ENCODE data around the gene ABI3. TPM values are rescaled to one million over a fixed set of nuclear protein-coding genes. Genes with fewer than 3 reads are reported as not detected.

Gene ABI3
- total RNA-seq, 1 experiment from 2014 or later, result not detected

DNA sequence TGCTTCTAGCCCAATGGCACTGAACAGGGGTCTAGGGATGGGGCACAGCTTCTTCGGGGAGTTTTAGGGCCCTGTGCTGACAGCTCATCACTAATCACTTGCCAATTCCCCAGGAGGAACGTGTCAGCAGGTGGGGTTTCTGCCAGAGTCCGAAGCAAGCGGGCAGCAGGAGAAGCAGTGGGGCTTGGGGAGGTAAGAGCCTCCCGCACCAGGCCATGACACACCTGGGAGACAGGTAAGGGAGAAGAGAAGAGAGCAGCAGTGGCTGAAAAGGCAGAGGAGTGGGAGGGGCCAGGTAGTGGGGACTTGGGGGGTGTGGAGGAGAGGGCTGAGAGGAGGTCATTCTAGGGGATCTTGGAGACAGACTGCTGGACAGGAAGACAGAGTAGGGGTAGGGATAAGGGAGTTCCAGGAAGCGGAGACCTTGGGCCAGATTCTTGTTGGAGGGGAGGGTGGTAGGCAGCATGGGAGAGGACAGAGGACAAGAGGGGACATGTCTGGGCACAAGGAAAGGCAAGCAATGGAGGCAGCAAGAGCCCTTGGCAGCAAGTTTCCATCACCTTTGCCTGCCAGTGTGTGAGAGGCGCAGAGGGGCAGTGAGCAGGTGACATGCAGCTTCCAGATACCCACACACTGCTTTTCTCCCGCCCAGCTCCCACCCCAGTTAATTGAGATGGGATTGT is 15.2 kb downstream of the ABI3 start:
- POLR2A ChIA-PET, result interaction anchor here (0.6 kb wide), 1 partner anchor 39 kb away, joined by 6 read pairs; no protein-coding TSS in a partner anchor

DNA sequence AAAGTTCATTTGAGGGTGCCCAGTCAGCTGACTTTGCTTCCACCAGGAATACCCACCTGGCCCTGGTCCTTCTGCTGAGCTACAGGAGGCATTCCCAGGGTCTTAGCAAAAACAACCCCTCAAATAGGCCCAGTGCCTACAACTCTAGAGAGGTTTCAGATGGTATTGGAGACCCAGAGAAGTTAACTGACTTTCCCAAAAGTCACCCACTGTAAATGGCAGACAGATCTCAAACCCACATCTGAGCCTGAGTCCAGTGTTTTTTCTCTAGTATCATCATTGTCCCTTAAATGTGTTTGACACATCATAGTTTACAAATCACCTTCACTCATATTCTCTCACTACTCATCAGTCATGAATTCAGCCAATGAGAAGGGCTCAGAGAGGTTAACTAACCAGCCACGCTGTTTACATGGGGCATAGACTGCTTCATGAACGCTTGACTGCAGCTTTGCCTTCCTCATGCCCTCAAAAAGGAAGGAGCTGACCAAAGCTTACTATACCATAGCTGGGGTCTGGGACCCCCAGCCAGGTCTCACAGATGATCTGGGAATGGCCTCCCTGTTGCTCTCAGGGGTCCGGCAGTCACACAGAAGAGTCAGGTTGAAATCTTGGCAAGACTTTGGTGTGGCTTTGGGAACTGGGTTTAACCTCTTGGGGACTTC is 16.4 kb downstream of the ABI3 start:
- H3K4me3 ChIP-seq (ENCODE audit: low read depth in 2 of 2, low read length in 2 of 2), result no peak overlapping the region
- H3K27me3 ChIP-seq (ENCODE audit: control insufficient read depth, insufficient read depth, low read length), result peaks cover 5% of the 10 kb centered on the region; the same call in 1 of the 2 replicates
- ChIA-PET CTCF (interaction anchor here (1.1 kb wide), 1 partner anchor 12 kb away, joined by 3 read pairs; no protein-coding TSS in a partner anchor), POLR2A (no interaction called here)
- intact Hi-C loops (cut with micrococcal nuclease; ENCODE audit: unreplicated experiment) (loop anchor here (2.0 to 10.0 kb wide), 2 partner anchors 46 to 172 kb away; no protein-coding TSS in a partner anchor), in situ Hi-C loops (cut with HindIII; ENCODE audit: low pct_unique_long_range_greater_than_20kb, low sequenced_read_pairs) (no loop called here)
- no TSS peak for BruUV-seq (replicated peaks)
- no peaks in the 10 kb centered on the region for H3K9me3 ChIP-seq (ENCODE audit: control insufficient read depth, insufficient read depth, low read depth, low read length)
- ATAC-seq, result no peak
- TF ChIP-seq POLR2AphosphoS5 (IDR thresholded peaks at IDR 0.05; ENCODE audit: low read depth, low read length) (no peak), TCF7L2 (IDR thresholded peaks at IDR 0.05; ENCODE audit: low read depth, low read length) (no peak), SIN3A (IDR thresholded peaks at IDR 0.05; ENCODE audit: borderline replicate concordance, insufficient read depth, low read depth, low read length) (no peak)
- TF ChIP-seq, protein P1, sequence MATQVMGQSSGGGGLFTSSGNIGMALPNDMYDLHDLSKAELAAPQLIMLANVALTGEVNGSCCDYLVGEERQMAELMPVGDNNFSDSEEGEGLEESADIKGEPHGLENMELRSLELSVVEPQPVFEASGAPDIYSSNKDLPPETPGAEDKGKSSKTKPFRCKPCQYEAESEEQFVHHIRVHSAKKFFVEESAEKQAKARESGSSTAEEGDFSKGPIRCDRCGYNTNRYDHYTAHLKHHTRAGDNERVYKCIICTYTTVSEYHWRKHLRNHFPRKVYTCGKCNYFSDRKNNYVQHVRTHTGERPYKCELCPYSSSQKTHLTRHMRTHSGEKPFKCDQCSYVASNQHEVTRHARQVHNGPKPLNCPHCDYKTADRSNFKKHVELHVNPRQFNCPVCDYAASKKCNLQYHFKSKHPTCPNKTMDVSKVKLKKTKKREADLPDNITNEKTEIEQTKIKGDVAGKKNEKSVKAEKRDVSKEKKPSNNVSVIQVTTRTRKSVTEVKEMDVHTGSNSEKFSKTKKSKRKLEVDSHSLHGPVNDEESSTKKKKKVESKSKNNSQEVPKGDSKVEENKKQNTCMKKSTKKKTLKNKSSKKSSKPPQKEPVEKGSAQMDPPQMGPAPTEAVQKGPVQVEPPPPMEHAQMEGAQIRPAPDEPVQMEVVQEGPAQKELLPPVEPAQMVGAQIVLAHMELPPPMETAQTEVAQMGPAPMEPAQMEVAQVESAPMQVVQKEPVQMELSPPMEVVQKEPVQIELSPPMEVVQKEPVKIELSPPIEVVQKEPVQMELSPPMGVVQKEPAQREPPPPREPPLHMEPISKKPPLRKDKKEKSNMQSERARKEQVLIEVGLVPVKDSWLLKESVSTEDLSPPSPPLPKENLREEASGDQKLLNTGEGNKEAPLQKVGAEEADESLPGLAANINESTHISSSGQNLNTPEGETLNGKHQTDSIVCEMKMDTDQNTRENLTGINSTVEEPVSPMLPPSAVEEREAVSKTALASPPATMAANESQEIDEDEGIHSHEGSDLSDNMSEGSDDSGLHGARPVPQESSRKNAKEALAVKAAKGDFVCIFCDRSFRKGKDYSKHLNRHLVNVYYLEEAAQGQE (IDR thresholded peaks at IDR 0.05; ENCODE audit: insufficient read depth in 1 of 2, low read depth in 2 of 2, low read length in 1 of 2), result no peak
- TF ChIP-seq, protein P2, sequence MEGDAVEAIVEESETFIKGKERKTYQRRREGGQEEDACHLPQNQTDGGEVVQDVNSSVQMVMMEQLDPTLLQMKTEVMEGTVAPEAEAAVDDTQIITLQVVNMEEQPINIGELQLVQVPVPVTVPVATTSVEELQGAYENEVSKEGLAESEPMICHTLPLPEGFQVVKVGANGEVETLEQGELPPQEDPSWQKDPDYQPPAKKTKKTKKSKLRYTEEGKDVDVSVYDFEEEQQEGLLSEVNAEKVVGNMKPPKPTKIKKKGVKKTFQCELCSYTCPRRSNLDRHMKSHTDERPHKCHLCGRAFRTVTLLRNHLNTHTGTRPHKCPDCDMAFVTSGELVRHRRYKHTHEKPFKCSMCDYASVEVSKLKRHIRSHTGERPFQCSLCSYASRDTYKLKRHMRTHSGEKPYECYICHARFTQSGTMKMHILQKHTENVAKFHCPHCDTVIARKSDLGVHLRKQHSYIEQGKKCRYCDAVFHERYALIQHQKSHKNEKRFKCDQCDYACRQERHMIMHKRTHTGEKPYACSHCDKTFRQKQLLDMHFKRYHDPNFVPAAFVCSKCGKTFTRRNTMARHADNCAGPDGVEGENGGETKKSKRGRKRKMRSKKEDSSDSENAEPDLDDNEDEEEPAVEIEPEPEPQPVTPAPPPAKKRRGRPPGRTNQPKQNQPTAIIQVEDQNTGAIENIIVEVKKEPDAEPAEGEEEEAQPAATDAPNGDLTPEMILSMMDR (IDR thresholded peaks at IDR 0.05), result no peak
- no peak overlapping the region for H3K27ac ChIP-seq (ENCODE audit: low read length)
- no peak for DNase-seq (ENCODE audit: low read depth, low spot score)
- no peaks in the 10 kb centered on the region; the same call in 1 of the 2 replicates for H3K36me3 ChIP-seq (ENCODE audit: control insufficient read depth, insufficient read depth, low read length)
- peaks cover 17% of the 10 kb centered on the region for H3K4me1 ChIP-seq (ENCODE audit: control insufficient read depth, insufficient read depth, low read length)

More for the DNA sequence above, 15.2 kb downstream of the ABI3 start:
- H3K4me1 ChIP-seq (ENCODE audit: control insufficient read depth, insufficient read depth, low read length), result peaks cover 17% of the 10 kb centered on the region
- peaks cover 2% of the 10 kb centered on the region; the same call in 1 of the 2 replicates for H3K27me3 ChIP-seq (ENCODE audit: control insufficient read depth, insufficient read depth, low read length)
- no TSS peak for BruUV-seq (replicated peaks)
- intact Hi-C loops (cut with micrococcal nuclease; ENCODE audit: unreplicated experiment), result loop anchor here (2.0 to 10.0 kb wide), 2 partner anchors 45 to 171 kb away; no protein-coding TSS in a partner anchor
- no peaks in the 10 kb centered on the region; the same call in 1 of the 2 replicates for H3K36me3 ChIP-seq (ENCODE audit: control insufficient read depth, insufficient read depth, low read length)
- ATAC-seq, result no peak
- H3K9me3 ChIP-seq (ENCODE audit: control insufficient read depth, insufficient read depth, low read depth, low read length), result no peaks in the 10 kb centered on the region
- H3K27ac ChIP-seq (ENCODE audit: low read length), result no peak overlapping the region
- CTCF ChIA-PET, result interaction anchor here (0.6 to 1.1 kb wide), 4 partner anchors 11 to 154 kb away, joined by 3 to 6 read pairs (median 3); no protein-coding TSS in a partner anchor
- in situ Hi-C loops (cut with HindIII; ENCODE audit: low pct_unique_long_range_greater_than_20kb, low sequenced_read_pairs), result no loop called here
- H3K4me3 ChIP-seq (ENCODE audit: low read depth in 2 of 2, low read length in 2 of 2), result no peak overlapping the region
- no peak for TF ChIP-seq SIN3A (IDR thresholded peaks at IDR 0.05; ENCODE audit: borderline replicate concordance, insufficient read depth, low read depth, low read length)
- TF ChIP-seq, protein P2 (IDR thresholded peaks at IDR 0.05), result no peak
- no peak for TF ChIP-seq TCF7L2 (IDR thresholded peaks at IDR 0.05; ENCODE audit: low read depth, low read length)
- no peak for DNase-seq (ENCODE audit: low read depth, low spot score)

Data from Panc1 (cell line).